K562 (cell line): ENCODE results near the gene DKC1. TPM values are rescaled to one million over a fixed set of nuclear protein-coding genes. Genes with fewer than 3 reads are reported as not detected.

Experiments
- BHLHE40 ChIP-seq: IDR thresholded peaks from 2 replicates; pipeline ENCODE4 v1.6.1; 2011; ENCODE audit warnings: low read length, improper control_type of control experiment
- C11orf30 ChIP-seq: fragments of 450-650 bp; IDR thresholded peaks from 2 replicates; pipeline ENCODE4 v1.6.1; 2016; ENCODE audit warnings: low read depth, mild to moderate bottlenecking
- CEBPG ChIP-seq, 3 experiments: fragments of 200-800 bp in 1 of 3; sonication (Bioruptor generic) in 1 of 3; sonication (generic) in 1 of 3; formaldehyde crosslinking in 1 of 3; IDR thresholded peaks in 2 of 3; conservative IDR thresholded peaks in 1 of 3; 2 replicates each; pipeline versions ENCODE4 v1.6.1 to v1.8.0; 2016 to 2022; ENCODE audit warnings: missing compliant biosample characterization in 2 of 3, missing genetic modification characterization in 2 of 3, mild to moderate bottlenecking in 1 of 3, missing genetic modification reagents in 1 of 3
- CREB1 ChIP-seq, 2 experiments: sonication (generic) in 1 of 2; formaldehyde crosslinking in 1 of 2; IDR thresholded peaks; 2 replicates each; pipeline versions ENCODE4 v1.6.1 to v1.8.0; 2012 to 2022; ENCODE audit warnings: inconsistent platforms in 1 of 2, mild to moderate bottlenecking in 1 of 2, missing genetic modification reagents in 1 of 2, moderate library complexity in 1 of 2
- CREM ChIP-seq: IDR thresholded peaks from 2 replicates; pipeline ENCODE4 v1.6.1; 2014; ENCODE audit warnings: antibody characterized with exemption, low read depth
- DDX20 ChIP-seq: fragments of 450-650 bp; IDR thresholded peaks from 2 replicates; pipeline ENCODE4 v1.6.1; 2016; ENCODE audit warnings: missing genetic modification characterization, low read depth, mild to moderate bottlenecking, missing compliant biosample characterization, moderate library complexity
- FOXJ3 ChIP-seq: sonication (generic); formaldehyde crosslinking; IDR thresholded peaks from 2 replicates; pipeline ENCODE4 v1.4.0; 2020; ENCODE audit warnings: mild to moderate bottlenecking, missing genetic modification reagents
- GATA2 ChIP-seq: sonication (generic); formaldehyde crosslinking; IDR thresholded peaks from 2 replicates; pipeline ENCODE4 v1.4.0; 2020; ENCODE audit warnings: mild to moderate bottlenecking, missing genetic modification reagents
- HDAC2 ChIP-seq: fragments of 450-650 bp; IDR thresholded peaks from 2 replicates; pipeline ENCODE4 v1.6.1; 2016; ENCODE audit warnings: mild to moderate bottlenecking
- KHSRP ChIP-seq: fragments of 450-650 bp; IDR thresholded peaks from 2 replicates; pipeline ENCODE4 v1.6.1; 2017
- LCOR ChIP-seq: sonication (generic); formaldehyde crosslinking; IDR thresholded peaks from 2 replicates; pipeline ENCODE4 v1.8.0; 2022; ENCODE audit warnings: mild to moderate bottlenecking, missing genetic modification reagents
- NFE2 ChIP-seq: IDR thresholded peaks from 2 replicates; pipeline ENCODE4 v1.6.1; 2014; ENCODE audit warnings: antibody characterized with exemption, low read depth
- PHB2 ChIP-seq: fragments of 450-650 bp; IDR thresholded peaks from 2 replicates; pipeline ENCODE4 v1.6.1; 2017; ENCODE audit warnings: low read depth
- SREBF1 ChIP-seq: fragments of 150-350 bp; IDR thresholded peaks from 2 replicates; pipeline ENCODE4 v1.6.1; 2014; ENCODE audit warnings: antibody characterized with exemption, low read depth, low read length, borderline replicate concordance
- SRSF9 ChIP-seq: fragments of 200-400 bp; formaldehyde crosslinking; IDR thresholded peaks from 2 replicates; pipeline ENCODE4 v1.6.1; 2017; ENCODE audit warnings: low read depth, low read length, borderline replicate concordance
- TARDBP ChIP-seq: fragments of 450-650 bp; IDR thresholded peaks from 2 replicates; pipeline ENCODE4 v1.6.1; 2016
- ZNF232 ChIP-seq: sonication (generic); formaldehyde crosslinking; IDR thresholded peaks from 2 replicates; pipeline ENCODE4 v1.8.0; 2022; ENCODE audit warnings: mild to moderate bottlenecking, missing genetic modification reagents
- ZNF316 ChIP-seq: fragments of 450-650 bp; IDR thresholded peaks from 2 replicates; pipeline ENCODE4 v1.6.1; 2016
- polyA plus RNA-seq, 8 experiments: library from polyadenylated mRNA; depleted of rRNA in 4 of 8; stranded (reverse) in 5 of 8; unstranded in 3 of 8; fragments of >200 nt; fragmentation: Nextera tagmentation in 2 of 8; fragmentation: Illumina TruSeq in 1 of 8; extraction: Ambion mirVana in 2 of 8; extraction: Trizol in 1 of 8; gene quantifications; 2 replicates each; pipeline versions ENCODE4 v1.2.1 to v1.2.3, GENCODE V29; 2011 to 2014; ENCODE audit warnings: inconsistent platforms in 1 of 8, missing spikeins in 1 of 8
- total RNA-seq, 7 experiments: library from RNA; depleted of rRNA in 6 of 7; stranded (reverse); fragments of >200 nt in 6 of 7; fragmentation: Illumina TruSeq in 2 of 7; extraction: Trizol in 2 of 7; gene quantifications; 2 replicates each; pipeline versions ENCODE4 v1.2.1 to v1.2.3, GENCODE V29; 2011 to 2021; ENCODE audit warnings: low replicate concordance in 1 of 7
- TF ChIP-seq, protein P1 (sequence below): fragments of 450-650 bp; IDR thresholded peaks from 2 replicates; pipeline ENCODE4 v1.7.0; 2016; ENCODE audit warnings: borderline replicate concordance
- TF ChIP-seq, protein P2 (sequence below), 2 experiments: fragments of 450-650 bp; IDR thresholded peaks; 2 replicates each; pipeline ENCODE4 v1.6.1; 2016; ENCODE audit warnings: mild to moderate bottlenecking in 2 of 2, borderline replicate concordance in 1 of 2, low read depth in 1 of 2, moderate library complexity in 1 of 2

The DKC1 gene
- total and polyA plus RNA-seq, 9 of the 15 experiments (the other 6 are each of a cell fraction or from before 2014, with no cell fraction given), result 205 to 313 (median 219) TPM

DNA sequence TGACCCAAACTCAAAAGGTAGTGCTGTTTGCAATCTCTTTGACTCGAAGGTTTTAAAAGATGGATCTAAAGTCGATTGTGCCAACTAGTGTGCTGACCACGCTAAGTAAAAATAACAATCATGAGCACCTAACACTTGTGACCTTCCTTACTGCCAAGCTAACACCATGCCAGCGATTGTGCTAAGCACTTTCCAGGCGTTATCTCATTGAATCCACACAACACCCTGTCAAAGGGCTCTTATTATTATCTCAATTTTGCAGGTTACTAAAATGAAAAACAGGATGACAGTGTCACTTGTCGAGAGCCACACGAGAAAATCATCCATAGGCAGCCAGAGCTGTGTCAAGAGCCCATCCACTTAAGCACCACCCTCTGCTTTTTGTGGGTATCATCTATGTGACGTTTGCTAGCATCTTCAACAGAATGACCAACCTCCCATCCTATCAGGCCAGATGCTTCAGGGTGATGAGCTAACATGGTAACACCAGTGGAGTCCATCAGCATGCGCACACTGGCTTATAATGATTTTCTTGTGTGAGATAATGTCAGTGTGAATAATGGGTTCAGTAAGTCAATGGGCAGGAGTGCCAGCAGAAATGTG is 10.9 kb upstream of the DKC1 start (continued):
- TF ChIP-seq CEBPG (CRISPR knock-in tag; IDR thresholded peaks at IDR 0.05) (no peak), CEBPG (tag; conservative IDR thresholded peaks at IDR 0.05 in 1 of 2, IDR thresholded peaks at IDR 0.05 in 1 of 2) (no peak), SREBF1 (no peak), FOXJ3 (CRISPR knock-in tag) (no peak), C11orf30 (peak; percentile 33; the same call in 1 of the 2 replicates), CREM (peak; percentile 79), GATA2 (CRISPR knock-in tag) (peak; percentile 83), KHSRP (no peak), NFE2 (no peak), HDAC2 (peak; percentile 66; the same call in 1 of the 2 replicates), ZNF232 (no peak), TARDBP (no peak), BHLHE40 (0 out of 2 replicates have a peak, but pooled peaks have one; percentile 5), LCOR (CRISPR knock-in tag) (peak; percentile 62; the same call in 1 of the 2 replicates), ZNF316 (no peak), CREB1 (IDR thresholded peaks at IDR 0.05) (peak; percentile 44; the same call in 1 of the 2 replicates), CREB1 (CRISPR knock-in tag; IDR thresholded peaks at IDR 0.05) (no peak), SRSF9 (no peak), DDX20 (no peak), PHB2 (no peak)
- TF ChIP-seq, protein P1, sequence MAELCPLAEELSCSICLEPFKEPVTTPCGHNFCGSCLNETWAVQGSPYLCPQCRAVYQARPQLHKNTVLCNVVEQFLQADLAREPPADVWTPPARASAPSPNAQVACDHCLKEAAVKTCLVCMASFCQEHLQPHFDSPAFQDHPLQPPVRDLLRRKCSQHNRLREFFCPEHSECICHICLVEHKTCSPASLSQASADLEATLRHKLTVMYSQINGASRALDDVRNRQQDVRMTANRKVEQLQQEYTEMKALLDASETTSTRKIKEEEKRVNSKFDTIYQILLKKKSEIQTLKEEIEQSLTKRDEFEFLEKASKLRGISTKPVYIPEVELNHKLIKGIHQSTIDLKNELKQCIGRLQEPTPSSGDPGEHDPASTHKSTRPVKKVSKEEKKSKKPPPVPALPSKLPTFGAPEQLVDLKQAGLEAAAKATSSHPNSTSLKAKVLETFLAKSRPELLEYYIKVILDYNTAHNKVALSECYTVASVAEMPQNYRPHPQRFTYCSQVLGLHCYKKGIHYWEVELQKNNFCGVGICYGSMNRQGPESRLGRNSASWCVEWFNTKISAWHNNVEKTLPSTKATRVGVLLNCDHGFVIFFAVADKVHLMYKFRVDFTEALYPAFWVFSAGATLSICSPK, result no peak
- TF ChIP-seq, protein P2, sequence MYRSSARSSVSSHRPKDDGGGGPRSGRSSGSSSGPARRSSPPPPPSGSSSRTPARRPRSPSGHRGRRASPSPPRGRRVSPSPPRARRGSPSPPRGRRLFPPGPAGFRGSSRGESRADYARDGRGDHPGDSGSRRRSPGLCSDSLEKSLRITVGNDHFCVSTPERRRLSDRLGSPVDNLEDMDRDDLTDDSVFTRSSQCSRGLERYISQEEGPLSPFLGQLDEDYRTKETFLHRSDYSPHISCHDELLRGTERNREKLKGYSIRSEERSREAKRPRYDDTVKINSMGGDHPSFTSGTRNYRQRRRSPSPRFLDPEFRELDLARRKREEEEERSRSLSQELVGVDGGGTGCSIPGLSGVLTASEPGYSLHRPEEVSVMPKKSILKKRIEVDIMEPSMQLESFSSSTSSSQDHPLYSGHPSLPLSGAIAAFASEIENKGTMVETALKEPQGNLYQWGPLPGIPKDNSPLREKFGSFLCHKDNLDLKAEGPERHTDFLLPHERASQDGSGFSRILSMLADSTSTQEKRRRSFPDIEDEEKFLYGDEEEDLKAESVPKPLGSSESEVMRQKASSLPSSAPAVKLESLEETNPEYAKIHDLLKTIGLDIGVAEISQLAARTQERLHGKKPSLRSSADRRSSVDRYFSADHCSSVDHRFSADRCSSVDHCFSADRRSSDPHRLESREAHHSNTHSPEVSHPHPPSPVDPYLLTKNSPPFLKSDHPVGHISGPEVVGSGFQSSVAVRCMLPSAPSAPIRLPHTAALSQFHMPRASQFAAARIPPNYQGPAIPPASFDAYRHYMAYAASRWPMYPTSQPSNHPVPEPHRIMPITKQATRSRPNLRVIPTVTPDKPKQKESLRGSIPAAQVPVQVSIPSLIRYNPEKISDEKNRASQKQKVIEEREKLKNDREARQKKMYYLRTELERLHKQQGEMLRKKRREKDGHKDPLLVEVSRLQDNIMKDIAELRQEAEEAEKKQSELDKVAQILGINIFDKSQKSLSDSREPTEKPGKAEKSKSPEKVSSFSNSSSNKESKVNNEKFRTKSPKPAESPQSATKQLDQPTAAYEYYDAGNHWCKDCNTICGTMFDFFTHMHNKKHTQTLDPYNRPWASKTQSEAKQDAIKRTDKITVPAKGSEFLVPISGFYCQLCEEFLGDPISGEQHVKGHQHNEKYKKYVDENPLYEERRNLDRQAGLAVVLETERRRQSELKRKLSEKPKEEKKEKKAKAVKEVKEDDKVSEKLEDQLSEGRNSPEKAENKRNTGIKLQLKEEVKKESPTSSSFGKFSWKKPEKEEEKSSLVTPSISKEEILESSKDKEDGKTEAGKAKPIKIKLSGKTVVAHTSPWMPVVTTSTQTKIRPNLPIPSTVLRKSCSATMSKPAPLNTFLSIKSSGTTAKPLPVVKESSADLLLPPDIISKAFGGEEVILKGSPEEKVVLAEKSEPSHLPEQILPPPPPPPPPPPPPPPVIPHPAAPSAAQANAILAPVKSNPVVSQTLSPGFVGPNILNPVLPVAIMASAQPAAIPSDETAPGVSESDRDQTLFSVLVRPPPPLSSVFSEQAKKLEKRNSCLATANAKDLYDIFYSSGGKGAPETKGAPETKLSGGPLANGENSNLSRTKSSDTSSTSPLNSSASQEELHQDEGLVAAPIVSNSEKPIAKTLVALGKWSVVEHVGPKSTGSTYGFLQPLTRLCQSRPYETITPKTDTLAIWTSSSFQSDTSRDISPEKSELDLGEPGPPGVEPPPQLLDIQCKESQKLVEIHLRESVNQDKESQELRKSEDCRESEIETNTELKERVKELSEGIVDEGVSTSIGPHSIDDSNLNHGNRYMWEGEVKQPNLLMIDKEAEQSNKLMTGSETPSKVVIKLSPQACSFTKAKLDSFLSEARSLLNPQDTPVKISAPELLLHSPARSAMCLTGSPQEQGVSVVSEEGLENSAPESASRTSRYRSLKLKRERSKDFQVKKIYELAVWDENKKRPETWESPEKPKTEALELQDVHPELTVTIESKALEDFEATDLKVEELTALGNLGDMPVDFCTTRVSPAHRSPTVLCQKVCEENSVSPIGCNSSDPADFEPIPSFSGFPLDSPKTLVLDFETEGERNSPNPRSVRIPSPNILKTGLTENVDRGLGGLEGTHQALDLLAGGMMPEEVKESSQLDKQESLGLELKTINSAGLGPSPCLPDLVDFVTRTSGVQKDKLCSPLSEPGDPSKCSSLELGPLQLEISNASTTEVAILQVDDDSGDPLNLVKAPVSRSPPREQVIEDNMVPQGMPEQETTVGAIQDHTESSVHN (IDR thresholded peaks at IDR 0.05; ENCODE audit: borderline replicate concordance in 1 of 2, low read depth in 1 of 2), result no peak
